Activated CD4-positive, alpha-beta T cell treated with anti-CD3 and anti-CD28 coated beads, Interleukin-2, amount 50 U/mL, for 24 hours (primary cell): ENCODE measurements around the gene DCTN1.
"Not testable (repeated sequence)": the region's sequence is repeated elsewhere in the genome, so short reads cannot be mapped to it uniquely, and the experiment has no call there.

ENCODE experiments used
- DNase-seq, 2 donors: peaks; one replicate each; pipeline ENCODE4 v3.0.0-alpha.2; 2020; ENCODE audit warnings: low read depth in 1 of 2, low spot score in 1 of 2

DCTN1 gene

DNA sequence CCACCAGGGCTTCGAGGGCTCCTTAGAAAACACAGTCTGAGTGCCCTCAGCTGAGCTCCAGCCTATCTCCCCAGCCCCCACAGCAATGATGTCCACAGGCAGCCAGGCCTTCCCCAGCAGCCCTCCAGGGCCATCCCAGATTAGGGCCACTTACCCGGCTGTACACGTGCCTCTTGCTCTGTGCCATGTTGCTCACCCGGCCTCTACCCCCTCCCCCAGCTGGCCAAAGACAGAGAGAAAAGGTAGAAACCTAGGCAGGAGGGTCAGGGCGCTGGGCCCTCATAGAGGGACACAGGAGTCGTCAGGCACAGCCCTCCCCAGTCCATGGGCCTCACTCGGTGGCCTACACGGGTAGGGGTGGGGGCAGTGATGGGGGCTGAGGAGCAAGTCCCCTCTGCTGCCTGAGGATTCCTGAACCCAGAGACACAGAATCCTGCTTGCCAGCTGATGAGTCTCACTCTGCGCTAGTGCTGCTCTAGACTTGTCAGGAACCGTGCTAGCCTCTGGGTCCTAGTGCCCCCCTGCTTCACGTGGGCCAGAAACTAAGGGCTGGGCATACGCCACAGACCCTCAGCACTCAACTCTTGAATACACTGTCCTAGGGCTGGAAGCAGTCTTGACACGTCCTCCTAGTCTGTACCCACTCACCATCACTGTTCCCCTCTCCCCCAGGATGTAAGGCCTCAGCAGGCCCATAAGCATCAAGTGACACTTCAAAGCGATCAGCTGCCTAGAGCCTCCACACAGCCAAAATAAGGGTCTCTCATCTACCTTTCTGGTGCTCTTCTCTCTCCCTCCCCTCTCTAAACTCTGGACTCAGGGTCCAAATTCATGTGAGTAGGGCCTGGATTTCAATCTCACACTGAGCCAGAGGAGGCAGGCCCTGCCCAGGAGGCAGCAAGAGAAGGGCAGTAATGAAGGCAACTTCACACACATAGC lies at the start of gene DCTN1:
Gene DCTN1 (minus strand): TSS at position 461 of the 939 bp plus-strand sequence. CDS start 274 bp downstream, at position 187.
- DNase-seq = no peak

GRCh38 chr2:74428675-74429074 lies 48.6 kb upstream of the DCTN1 start:
- DNase-seq = no peak

DNA sequence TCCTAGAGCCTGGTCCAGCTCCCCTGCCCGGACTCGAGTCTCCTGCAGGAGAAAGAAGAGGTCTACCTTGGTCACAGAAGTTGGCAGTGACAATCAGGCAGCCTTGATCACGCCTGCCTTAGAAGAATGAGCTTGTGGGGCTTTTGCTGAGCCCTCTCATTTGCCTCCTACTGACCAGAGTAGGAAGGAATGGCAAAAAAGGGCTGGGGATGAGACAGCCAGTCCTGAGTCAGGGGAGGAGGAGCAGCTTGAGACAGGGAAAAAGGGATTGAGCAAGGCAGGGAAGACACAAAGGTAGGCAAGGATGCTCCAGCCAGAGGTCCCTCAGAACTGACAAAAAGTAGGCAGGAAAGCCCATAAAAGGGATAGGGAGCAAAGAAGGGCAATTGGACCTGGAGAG lies 47.4 kb upstream of the DCTN1 start:
- DNase-seq = no peak

GRCh38 chr2:74426181-74426758 lies 46.2 kb upstream of the DCTN1 start:
- DNase-seq = no peak

- no peak for DNase-seq
Observed at GRCh38 chr2:74425523-74425922, 45.4 kb upstream of the DCTN1 start.

DNA sequence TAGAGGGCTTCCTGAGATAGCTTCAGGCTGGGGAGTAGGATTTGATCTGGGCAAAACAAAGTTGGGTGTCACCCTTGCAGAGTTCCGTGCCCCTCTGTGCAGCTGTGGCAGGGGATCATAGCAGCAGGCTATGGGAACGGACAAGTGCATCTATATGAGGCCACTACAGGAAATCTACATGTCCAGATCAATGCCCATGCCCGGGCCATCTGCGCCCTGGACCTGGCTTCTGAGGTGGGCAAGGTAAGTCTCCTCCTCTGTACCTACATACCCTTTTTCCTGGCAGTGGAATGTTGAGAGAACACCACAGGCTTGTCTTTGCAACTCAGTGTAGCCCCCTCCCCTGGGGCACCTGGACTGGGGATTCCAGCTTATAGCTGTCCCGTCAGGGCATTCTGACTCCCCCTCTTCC lies 44.9 kb upstream of the DCTN1 start:
- no peak for DNase-seq

GRCh38 chr2:74424139-74424992 lies 44.3 kb upstream of the DCTN1 start:
- no peak for DNase-seq

DNA sequence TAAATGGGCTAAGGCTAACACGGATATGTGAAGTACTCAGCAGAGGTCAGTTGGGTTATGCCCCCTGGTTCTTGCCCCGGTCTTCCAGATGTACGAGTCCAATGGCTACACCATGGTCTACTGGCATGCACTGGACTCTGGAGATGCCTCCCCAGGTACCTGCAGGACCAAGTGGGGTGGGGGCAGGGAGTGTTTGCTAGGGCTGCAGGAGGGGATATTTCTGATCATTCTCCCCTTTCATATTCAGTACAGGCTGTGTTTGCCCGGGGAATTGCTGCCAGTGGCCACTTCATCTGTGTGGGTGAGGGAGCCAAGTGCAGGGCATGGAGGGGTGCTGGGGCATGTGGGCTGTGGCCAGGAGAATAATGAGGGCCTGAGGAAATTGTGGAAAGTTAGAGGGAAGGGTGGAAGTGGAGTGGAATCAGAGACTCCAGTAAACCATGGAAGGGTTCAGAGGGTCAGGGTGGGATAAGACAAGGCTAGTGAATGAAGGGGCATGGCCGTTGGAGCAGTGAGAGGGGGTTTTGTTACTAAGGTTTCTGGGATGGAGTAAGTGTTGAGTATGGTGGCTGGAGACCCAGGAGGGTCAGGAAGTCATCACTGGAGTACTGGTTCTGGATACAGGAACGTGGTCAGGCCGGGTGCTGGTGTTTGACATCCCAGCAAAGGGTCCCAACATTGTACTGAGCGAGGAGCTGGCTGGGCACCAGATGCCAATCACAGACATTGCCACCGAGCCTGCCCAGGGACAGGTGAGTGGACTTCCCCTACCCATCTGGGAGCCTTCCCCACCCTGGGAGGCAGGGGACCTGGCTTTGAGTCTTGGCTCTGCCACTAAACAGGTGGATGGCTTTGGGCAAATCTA lies 43.4 kb upstream of the DCTN1 start:
- no peak for DNase-seq

GRCh38 chr2:74421221-74421870 lies 41.2 kb upstream of the DCTN1 start, which contains the start of the genes C2orf81 and WDR54:
Gene C2orf81 (minus strand): TSS chr2:74421619. CDS start chr2:74421560, 59 bp downstream.
Gene WDR54 (plus strand): TSS chr2:74421730. CDS start chr2:74422154, 424 bp downstream.
- peak; percentile 87 to 90 for DNase-seq

DNA sequence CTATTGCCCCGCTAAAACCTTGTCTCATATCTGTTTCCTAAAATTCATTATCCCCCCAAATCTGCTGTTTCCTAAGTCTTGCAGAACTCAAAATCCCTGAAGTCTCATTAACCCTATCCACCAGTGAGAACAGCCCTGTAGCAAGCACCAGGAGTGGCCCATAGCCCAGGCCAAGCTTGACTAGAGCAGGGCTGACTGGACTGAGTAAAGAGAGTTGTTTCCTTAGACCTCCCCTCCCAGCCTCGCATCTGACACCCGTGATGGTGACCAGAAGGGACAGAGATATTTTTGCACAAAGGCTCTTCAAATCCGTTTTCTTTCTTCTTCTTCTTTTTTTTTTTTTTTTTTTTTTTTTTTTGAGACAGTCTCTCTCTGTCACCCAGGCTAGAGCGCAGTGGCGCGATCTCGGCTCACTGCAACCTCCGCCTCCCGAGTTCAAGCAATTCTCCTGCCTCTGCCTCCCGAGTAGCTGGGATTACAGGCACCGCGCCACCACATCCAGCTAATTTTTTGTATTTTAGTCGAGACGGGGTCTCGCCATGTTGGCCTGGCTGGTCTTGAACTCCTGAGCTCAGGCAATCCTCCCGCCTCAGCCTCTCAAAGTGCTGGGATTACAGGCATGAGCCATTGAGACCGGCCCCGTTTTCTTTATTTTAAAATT lies 40.5 kb upstream of the DCTN1 start:
- not testable (repeated sequence) for DNase-seq

DNA sequence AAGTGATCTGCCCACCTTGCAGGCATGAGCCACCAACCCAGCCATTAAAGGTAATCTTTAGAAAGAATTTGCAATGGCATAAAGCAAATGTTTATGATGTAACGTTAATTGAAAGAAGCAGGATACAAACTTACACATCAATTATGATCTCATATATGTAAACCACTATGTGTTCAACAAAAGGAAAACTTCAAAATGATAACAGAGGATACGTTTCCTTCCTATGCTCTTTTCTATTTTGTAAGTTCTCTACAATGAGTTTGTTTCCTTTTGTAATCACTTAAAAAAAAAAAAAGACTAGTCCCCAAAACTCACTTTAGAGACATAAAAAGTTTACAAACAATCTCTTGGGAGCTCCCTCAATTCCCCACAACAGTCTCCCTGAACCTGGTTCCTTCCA lies 39.9 kb upstream of the DCTN1 start:
- no peak for DNase-seq

GRCh38 chr2:74419345-74419744 lies 39.2 kb upstream of the DCTN1 start:
- no peak for DNase-seq

- DNase-seq = no peak
Observed at GRCh38 chr2:74418312-74418711, 38.2 kb upstream of the DCTN1 start.

DNA sequence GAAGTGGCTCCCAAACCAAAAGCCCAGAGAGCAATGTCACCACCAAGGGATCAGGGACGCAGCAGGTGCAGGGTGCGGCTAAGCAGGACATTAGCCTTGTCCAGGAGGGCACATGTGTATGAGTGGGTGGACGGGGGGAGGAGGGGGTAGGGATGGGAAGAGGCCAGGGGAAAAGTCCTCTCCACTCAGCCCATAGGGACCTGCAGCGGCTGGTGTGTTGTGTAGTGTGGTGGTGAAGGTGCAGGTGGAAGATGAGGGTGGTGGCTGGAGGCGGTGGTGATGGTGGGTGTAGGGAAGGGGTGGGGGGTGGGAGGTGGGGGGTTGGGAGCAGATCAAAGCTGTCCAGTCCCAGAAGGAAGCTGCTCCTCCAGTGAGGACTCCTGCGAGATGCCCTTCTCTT lies 37.7 kb upstream of the DCTN1 start:
- DNase-seq = no peak

DNA sequence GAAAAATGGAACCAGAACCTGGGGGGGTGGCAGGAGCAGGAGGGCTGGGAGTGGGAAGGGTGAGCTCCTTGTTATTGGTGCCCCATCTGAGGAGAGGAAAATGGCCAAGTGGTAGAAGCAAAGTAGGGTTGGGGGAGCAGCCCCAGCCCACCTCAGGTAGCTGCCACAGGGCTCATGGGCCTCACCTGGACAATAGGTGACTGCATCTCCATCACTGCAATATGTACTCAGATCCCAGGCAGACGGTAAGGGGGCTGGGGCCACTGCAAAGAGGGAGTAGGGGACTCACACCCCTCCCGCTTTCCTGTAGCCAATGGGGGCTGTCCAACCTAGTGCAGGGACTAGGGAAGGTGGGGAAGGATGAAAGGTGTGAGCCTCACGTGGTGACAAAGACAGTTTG lies 37.1 kb upstream of the DCTN1 start:
- DNase-seq = no peak

- DNase-seq = no peak
Observed at GRCh38 chr2:74416778-74417177, 36.7 kb upstream of the DCTN1 start.

DNA sequence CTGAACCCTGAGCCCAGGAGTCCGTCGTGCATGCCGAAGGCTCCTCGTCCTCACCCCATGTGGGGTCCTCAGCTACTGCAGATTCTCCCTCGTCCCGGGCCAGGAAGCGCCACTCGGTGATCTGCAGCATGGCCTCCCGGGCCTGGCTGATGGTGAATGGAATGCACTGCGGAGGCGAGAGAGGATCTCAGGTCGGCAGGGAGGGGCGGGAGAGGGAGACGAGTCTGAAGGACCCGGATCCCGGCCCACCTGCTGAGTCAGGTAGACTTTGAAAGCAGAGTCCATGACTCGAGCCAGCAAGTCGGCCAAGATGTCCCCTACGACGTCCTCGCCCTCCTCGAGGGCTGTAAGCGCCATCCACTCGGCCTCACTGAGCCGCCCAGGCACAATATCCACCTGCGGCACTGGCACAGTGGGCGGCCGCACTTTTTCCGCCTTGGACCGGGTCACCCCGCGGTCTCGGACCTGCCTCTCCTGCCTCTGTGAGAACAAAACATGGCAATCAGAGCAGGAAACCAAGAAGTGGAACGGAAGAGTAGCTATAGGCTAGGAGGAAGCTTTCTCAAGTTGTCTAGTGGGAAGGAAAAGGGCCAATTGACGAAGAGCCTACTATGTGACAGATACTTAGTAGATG lies 35.8 kb upstream of the DCTN1 start:
- DNase-seq = no peak

GRCh38 chr2:74414881-74415761 lies 35.0 kb upstream of the DCTN1 start:
- DNase-seq = no peak
